WTC11 (cell line): ENCODE data around the gene PMEPA1. TPM values are rescaled to one million over a fixed set of nuclear protein-coding genes. Genes with fewer than 3 reads are reported as not detected.

Experiments used
- ATAC-seq: fragments of 200-7000 bp; cut with Tn5 transposase; 2 replicates; pipeline ENCODE4 v1.10.0; 2021; ENCODE audit warnings: mild to moderate bottlenecking, moderate library complexity
- CTCF ChIA-PET: fragments of 300-600 bp; sonication (Branson Sonifier 250); formaldehyde crosslinking; loops from one replicate; lab custom pipeline; 2021; ENCODE audit warnings: antibody characterized with exemption; lab: Charles Lee
- POLR2A ChIA-PET: fragments of 350-600 bp; sonication (Branson Sonifier 250); formaldehyde crosslinking; loops from one replicate; lab custom pipeline; 2021; ENCODE audit warnings: antibody characterized with exemption; lab: Charles Lee
- DNase-seq: peaks from one replicate; pipeline ENCODE4 v3.0.0; 2021; ENCODE audit warnings: low spot score
- H3K27ac Mint-ChIP-seq: 2 replicates; pipeline ENCODE4 v1.8.0; 2021; ENCODE audit warnings: mixed read lengths
- H3K27me3 Mint-ChIP-seq: 2 replicates; pipeline ENCODE4 v1.8.0; 2021; ENCODE audit warnings: low read depth, mild to moderate bottlenecking, moderate library complexity, mixed read lengths
- H3K36me3 Mint-ChIP-seq: 2 replicates; pipeline ENCODE4 v1.8.0; 2021; ENCODE audit warnings: mixed read lengths
- H3K4me1 Mint-ChIP-seq: 2 replicates; pipeline ENCODE4 v1.8.0; 2022; ENCODE audit warnings: mixed read lengths
- H3K4me3 Mint-ChIP-seq: 2 replicates; pipeline ENCODE4 v1.8.0; 2021; ENCODE audit warnings: mild to moderate bottlenecking, moderate library complexity, mixed read lengths
- H3K9me3 Mint-ChIP-seq: 2 replicates; pipeline ENCODE4 v1.8.0; 2021; ENCODE audit warnings: mixed read lengths
- ATF3 ChIP-seq: sonication (generic); formaldehyde crosslinking; conservative IDR thresholded peaks from 2 replicates; pipeline ENCODE4 v1.8.1; 2022; ENCODE audit warnings: mild to moderate bottlenecking, missing genetic modification reagents
- E2F1 ChIP-seq: sonication (generic); formaldehyde crosslinking; IDR thresholded peaks from 2 replicates; pipeline ENCODE4 v1.8.0; 2022; ENCODE audit warnings: mild to moderate bottlenecking, missing genetic modification reagents
- EMX1 ChIP-seq: fragments of 250-450 bp; sonication (Bioruptor Pico); IDR thresholded peaks from 2 replicates; pipeline ENCODE4 v1.8.0; 2021; ENCODE audit warnings: mild to moderate bottlenecking
- FOXP4 ChIP-seq: sonication (generic); formaldehyde crosslinking; IDR thresholded peaks from 2 replicates; pipeline ENCODE4 v1.8.0; 2022; ENCODE audit warnings: mild to moderate bottlenecking, missing genetic modification reagents
- KAT7 ChIP-seq: sonication (generic); formaldehyde crosslinking; IDR thresholded peaks from 2 replicates; pipeline ENCODE4 v1.8.1; 2023; ENCODE audit warnings: missing genetic modification reagents, mild to moderate bottlenecking, borderline replicate concordance
- MYBL2 ChIP-seq: sonication (generic); formaldehyde crosslinking; IDR thresholded peaks from 2 replicates; pipeline ENCODE4 v1.8.1; 2023; ENCODE audit warnings: mild to moderate bottlenecking, moderate library complexity, missing genetic modification reagents
- NFE2L1 ChIP-seq: sonication (generic); formaldehyde crosslinking; IDR thresholded peaks from 2 replicates; pipeline ENCODE4 v1.8.1; 2023; ENCODE audit warnings: missing genetic modification reagents
- NR3C1 ChIP-seq: sonication (generic); formaldehyde crosslinking; conservative IDR thresholded peaks from 2 replicates; pipeline ENCODE4 v1.8.1; 2023; ENCODE audit warnings: low read depth, mild to moderate bottlenecking, missing genetic modification reagents
- PRDM15 ChIP-seq: sonication (generic); formaldehyde crosslinking; IDR thresholded peaks from 2 replicates; pipeline ENCODE4 v1.8.0; 2022; ENCODE audit warnings: missing genetic modification reagents
- SMAD4 ChIP-seq: sonication (generic); formaldehyde crosslinking; IDR thresholded peaks from 2 replicates; pipeline ENCODE4 v1.8.0; 2022; ENCODE audit warnings: mild to moderate bottlenecking, missing genetic modification reagents
- TCF7 ChIP-seq: sonication (generic); formaldehyde crosslinking; IDR thresholded peaks from 2 replicates; pipeline ENCODE4 v1.8.0; 2022; ENCODE audit warnings: mild to moderate bottlenecking, low read depth, missing genetic modification reagents, moderate library complexity
- TP53 ChIP-seq: sonication (generic); formaldehyde crosslinking; IDR thresholded peaks from 2 replicates; pipeline ENCODE4 v1.8.1; 2023; ENCODE audit warnings: mild to moderate bottlenecking, missing genetic modification reagents
- ZNF121 ChIP-seq: sonication (generic); formaldehyde crosslinking; IDR thresholded peaks from 2 replicates; pipeline ENCODE4 v1.8.0; 2023; ENCODE audit warnings: missing genetic modification reagents
- ZNF219 ChIP-seq: sonication (generic); formaldehyde crosslinking; IDR thresholded peaks from 2 replicates; pipeline ENCODE4 v1.8.0; 2023; ENCODE audit warnings: missing genetic modification reagents, mild to moderate bottlenecking, borderline replicate concordance
- ZNF396 ChIP-seq: fragments of 250-450 bp; sonication (Bioruptor Pico); IDR thresholded peaks from 2 replicates; pipeline ENCODE4 v1.8.0; 2021; ENCODE audit warnings: mild to moderate bottlenecking, moderate library complexity, borderline replicate concordance
- ZNF423 ChIP-seq: fragments of 250-450 bp; sonication (Bioruptor Pico); IDR thresholded peaks from 2 replicates; pipeline ENCODE4 v2.1.2; 2022; ENCODE audit warnings: mild to moderate bottlenecking, moderate library complexity
- total RNA-seq: library from RNA; stranded (reverse); gene quantifications from 3 replicates; pipeline ENCODE4 v1.2.3, GENCODE V29; 2021
- TF ChIP-seq, protein P1 (sequence below): fragments of 250-450 bp; sonication (Bioruptor Pico); conservative IDR thresholded peaks from 2 replicates; pipeline ENCODE4 v1.9.0; 2021; ENCODE audit warnings: mild to moderate bottlenecking
- TF ChIP-seq, protein P2 (sequence below): fragments of 250-450 bp; sonication (Bioruptor Pico); IDR thresholded peaks from 2 replicates; pipeline ENCODE4 v2.1.2; 2022; ENCODE audit warnings: mild to moderate bottlenecking, moderate library complexity
- TF ChIP-seq, protein P3 (sequence below): sonication (generic); formaldehyde crosslinking; conservative IDR thresholded peaks from 2 replicates; pipeline ENCODE4 v1.8.1; 2023; ENCODE audit warnings: mild to moderate bottlenecking, low read depth, missing genetic modification reagents, moderate library complexity
- TF ChIP-seq, protein P4 (sequence below): fragments of 250-450 bp; sonication (Bioruptor Pico); IDR thresholded peaks from 2 replicates; pipeline ENCODE4 v1.8.0; 2021; ENCODE audit warnings: mild to moderate bottlenecking

PMEPA1 gene
- total RNA-seq, 1 experiment from 2014 or later, result 40.6 TPM

DNA sequence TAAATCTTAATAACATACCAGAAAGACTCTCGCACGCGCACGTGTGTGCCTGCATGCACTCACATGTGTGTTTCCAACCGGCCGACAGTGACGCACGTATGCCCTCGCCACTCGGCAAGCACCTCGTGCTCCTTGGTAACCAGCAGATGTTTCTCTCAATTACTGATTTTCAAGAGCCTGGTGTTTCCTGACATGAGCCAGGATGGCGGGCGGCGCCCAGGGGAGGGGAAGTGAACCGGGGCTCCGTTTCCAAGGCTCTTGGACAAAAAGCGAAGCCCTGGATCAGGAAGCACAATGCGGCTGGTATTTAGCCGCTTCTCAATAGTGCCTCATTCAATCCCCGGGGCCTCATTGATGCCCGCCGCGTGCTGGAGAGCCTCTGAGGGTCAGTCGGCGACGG, 37.7 kb downstream of the PMEPA1 start:
- Mint-ChIP-seq H3K27ac (no peak overlapping the region), H3K4me1 (peaks cover 73% of the 10 kb centered on the region), H3K36me3 (no peaks in the 10 kb centered on the region; the same call in 1 of the 2 replicates), H3K27me3 (no peaks in the 10 kb centered on the region), H3K9me3 (no peaks in the 10 kb centered on the region), H3K4me3 (no peak overlapping the region)
- ChIA-PET POLR2A (interaction anchor here (0.6 kb wide), 2 partner anchors 121 to 294 kb away, joined by 3 to 4 read pairs; no protein-coding TSS in a partner anchor), CTCF (no interaction called here)
- no peak for DNase-seq
- ATAC-seq, result no peak
- TF ChIP-seq NR3C1 (CRISPR knock-in tag) (no peak), MYBL2 (CRISPR knock-in tag) (no peak), EMX1 (no peak), ZNF219 (CRISPR knock-in tag) (no peak), KAT7 (CRISPR knock-in tag) (no peak), TCF7 (CRISPR knock-in tag) (no peak), ZNF423 (CRISPR knock-in tag) (no peak), ATF3 (CRISPR knock-in tag) (no peak), SMAD4 (CRISPR knock-in tag) (no peak), ZNF396 (CRISPR knock-in tag) (no peak), E2F1 (CRISPR knock-in tag) (no peak), PRDM15 (CRISPR knock-in tag) (no peak), FOXP4 (no peak), NFE2L1 (CRISPR knock-in tag) (no peak), TP53 (CRISPR knock-in tag) (no peak), ZNF121 (no peak)
- TF ChIP-seq, protein P1, sequence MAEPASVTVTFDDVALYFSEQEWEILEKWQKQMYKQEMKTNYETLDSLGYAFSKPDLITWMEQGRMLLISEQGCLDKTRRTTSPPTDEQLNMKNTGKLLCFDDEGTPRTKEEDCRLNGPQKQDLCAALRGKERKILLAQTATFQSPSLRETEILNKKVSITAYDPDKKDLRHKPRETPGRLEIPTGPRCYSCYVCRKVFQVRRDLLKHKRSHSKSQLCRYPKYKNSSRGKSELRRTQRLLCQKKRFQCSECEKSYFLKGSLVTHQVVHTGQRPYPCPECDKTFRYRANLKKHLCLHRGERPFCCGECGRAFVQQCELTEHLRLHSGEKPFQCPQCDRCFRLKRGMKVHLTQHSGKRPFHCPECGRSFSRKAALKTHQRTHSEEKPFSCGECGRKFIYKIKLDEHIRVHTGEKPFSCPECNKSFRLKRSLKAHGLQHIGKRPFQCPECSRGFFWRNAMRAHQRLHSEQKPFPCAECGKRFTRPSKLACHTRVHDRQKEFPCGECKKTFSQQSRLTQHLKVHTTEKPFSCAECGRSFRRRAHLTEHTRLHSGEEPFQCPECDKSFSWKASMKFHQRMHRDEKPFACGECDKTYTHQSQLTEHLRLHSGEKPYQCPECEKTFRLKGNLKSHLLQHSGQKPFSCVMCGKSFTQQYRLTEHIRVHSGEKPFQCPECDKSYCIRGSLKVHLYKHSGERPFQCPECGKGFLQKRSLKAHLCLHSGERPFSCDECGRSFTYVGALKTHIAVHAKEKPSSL (CRISPR knock-in tag), result no peak
- TF ChIP-seq, protein P2, sequence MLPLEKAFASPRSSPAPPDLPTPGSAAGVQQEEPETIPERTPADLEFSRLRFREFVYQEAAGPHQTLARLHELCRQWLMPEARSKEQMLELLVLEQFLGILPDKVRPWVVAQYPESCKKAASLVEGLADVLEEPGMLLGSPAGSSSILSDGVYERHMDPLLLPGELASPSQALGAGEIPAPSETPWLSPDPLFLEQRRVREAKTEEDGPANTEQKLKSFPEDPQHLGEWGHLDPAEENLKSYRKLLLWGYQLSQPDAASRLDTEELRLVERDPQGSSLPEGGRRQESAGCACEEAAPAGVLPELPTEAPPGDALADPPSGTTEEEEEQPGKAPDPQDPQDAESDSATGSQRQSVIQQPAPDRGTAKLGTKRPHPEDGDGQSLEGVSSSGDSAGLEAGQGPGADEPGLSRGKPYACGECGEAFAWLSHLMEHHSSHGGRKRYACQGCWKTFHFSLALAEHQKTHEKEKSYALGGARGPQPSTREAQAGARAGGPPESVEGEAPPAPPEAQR (CRISPR knock-in tag), result no peak
- TF ChIP-seq, protein P3, sequence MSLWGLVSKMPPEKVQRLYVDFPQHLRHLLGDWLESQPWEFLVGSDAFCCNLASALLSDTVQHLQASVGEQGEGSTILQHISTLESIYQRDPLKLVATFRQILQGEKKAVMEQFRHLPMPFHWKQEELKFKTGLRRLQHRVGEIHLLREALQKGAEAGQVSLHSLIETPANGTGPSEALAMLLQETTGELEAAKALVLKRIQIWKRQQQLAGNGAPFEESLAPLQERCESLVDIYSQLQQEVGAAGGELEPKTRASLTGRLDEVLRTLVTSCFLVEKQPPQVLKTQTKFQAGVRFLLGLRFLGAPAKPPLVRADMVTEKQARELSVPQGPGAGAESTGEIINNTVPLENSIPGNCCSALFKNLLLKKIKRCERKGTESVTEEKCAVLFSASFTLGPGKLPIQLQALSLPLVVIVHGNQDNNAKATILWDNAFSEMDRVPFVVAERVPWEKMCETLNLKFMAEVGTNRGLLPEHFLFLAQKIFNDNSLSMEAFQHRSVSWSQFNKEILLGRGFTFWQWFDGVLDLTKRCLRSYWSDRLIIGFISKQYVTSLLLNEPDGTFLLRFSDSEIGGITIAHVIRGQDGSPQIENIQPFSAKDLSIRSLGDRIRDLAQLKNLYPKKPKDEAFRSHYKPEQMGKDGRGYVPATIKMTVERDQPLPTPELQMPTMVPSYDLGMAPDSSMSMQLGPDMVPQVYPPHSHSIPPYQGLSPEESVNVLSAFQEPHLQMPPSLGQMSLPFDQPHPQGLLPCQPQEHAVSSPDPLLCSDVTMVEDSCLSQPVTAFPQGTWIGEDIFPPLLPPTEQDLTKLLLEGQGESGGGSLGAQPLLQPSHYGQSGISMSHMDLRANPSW (CRISPR knock-in tag), result no peak
- TF ChIP-seq, protein P4, sequence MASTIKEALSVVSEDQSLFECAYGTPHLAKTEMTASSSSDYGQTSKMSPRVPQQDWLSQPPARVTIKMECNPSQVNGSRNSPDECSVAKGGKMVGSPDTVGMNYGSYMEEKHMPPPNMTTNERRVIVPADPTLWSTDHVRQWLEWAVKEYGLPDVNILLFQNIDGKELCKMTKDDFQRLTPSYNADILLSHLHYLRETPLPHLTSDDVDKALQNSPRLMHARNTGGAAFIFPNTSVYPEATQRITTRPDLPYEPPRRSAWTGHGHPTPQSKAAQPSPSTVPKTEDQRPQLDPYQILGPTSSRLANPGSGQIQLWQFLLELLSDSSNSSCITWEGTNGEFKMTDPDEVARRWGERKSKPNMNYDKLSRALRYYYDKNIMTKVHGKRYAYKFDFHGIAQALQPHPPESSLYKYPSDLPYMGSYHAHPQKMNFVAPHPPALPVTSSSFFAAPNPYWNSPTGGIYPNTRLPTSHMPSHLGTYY (CRISPR knock-in tag), result no peak
